Kidney tubule cell (primary cell): Measurements from ENCODE around the gene LEFTY1.
"Not testable (repeated sequence)": the region's sequence is repeated elsewhere in the genome, so short reads cannot be mapped to it uniquely, and the experiment has no call there.

Source experiments
- DNase-seq: peaks from one replicate; pipeline ENCODE4 v3.0.0-alpha.2; 2018; ENCODE audit warnings: low spot score

LEFTY1 gene

GRCh38 chr1:225887554-225888288 lies 1.2 kb downstream of the LEFTY1 start:
- DNase-seq: not testable (repeated sequence)

GRCh38 chr1:225887030-225887314 lies 2.0 kb downstream of the LEFTY1 start:
- DNase-seq: no peak

GRCh38 chr1:225886159-225887029 lies 2.6 kb downstream of the LEFTY1 start:
- DNase-seq: no peak

GRCh38 chr1:225885336-225885735 lies 3.6 kb downstream of the LEFTY1 start:
- DNase-seq: no peak

GRCh38 chr1:225883616-225884265 lies 5.2 kb downstream of the LEFTY1 start:
- DNase-seq: no peak

- DNase-seq: peak; percentile 42
Measured at GRCh38 chr1:225882694-225883615, 6.0 kb downstream of the LEFTY1 start.

- peak; percentile 89 for DNase-seq
Measured at GRCh38 chr1:225881959-225882693, 6.8 kb downstream of the LEFTY1 start, which contains the start of gene TMEM63A. TMEM63A (minus strand) TSS chr1:225882380; CDS start chr1:225877580, 4,800 bp downstream.

- DNase-seq: peak; percentile 75
Measured at GRCh38 chr1:225881081-225881958, 7.6 kb downstream of the LEFTY1 start.

GRCh38 chr1:225880636-225881035 lies 8.3 kb downstream of the LEFTY1 start:
- no peak for DNase-seq

GRCh38 chr1:225880222-225880588 lies 8.7 kb downstream of the LEFTY1 start:
- DNase-seq: no peak

GRCh38 chr1:225879521-225880221 lies 9.3 kb downstream of the LEFTY1 start:
- no peak for DNase-seq

GRCh38 chr1:225878282-225878681 lies 10.7 kb downstream of the LEFTY1 start:
- DNase-seq: no peak

GRCh38 chr1:225877580-225877979 lies 11.4 kb downstream of the LEFTY1 start:
- DNase-seq: peak; percentile 51

GRCh38 chr1:225876900-225877510 lies 11.9 kb downstream of the LEFTY1 start:
- DNase-seq: no peak

GRCh38 chr1:225875044-225875815 lies 13.7 kb downstream of the LEFTY1 start:
- DNase-seq: peak; percentile 92

GRCh38 chr1:225874431-225874830 lies 14.5 kb downstream of the LEFTY1 start:
- DNase-seq: no peak

GRCh38 chr1:225873281-225873850 lies 15.6 kb downstream of the LEFTY1 start:
- no peak for DNase-seq

- DNase-seq: no peak
Measured at GRCh38 chr1:225872075-225872430, 16.9 kb downstream of the LEFTY1 start.
